Measurements from ENCODE around the gene CACFD1. TPM values are rescaled to one million over a fixed set of nuclear protein-coding genes. Genes with fewer than 3 reads are reported as not detected.

CACFD1 gene
- total RNA-seq, 1 experiment from 2014 or later = 0.37 TPM

- no peak for DNase-seq (ENCODE audit: low read depth)
Measured at GRCh38 chr9:133463864-133464615, 4.3 kb downstream of the CACFD1 start.

GRCh38 chr9:133464638-133465037, 4.9 kb downstream of the CACFD1 start:
- DNase-seq (ENCODE audit: low read depth) = no peak

- DNase-seq (ENCODE audit: low read depth) = no peak
Measured at GRCh38 chr9:133465984-133466383, 6.2 kb downstream of the CACFD1 start.

- DNase-seq (ENCODE audit: low read depth) = no peak
Measured at GRCh38 chr9:133467101-133467500, 7.3 kb downstream of the CACFD1 start.

- DNase-seq (ENCODE audit: low read depth) = no peak
Measured at GRCh38 chr9:133468374-133468773, 8.6 kb downstream of the CACFD1 start.

- no peak for DNase-seq (ENCODE audit: low read depth)
Measured at GRCh38 chr9:133468777-133469421, 9.1 kb downstream of the CACFD1 start.

- DNase-seq (ENCODE audit: low read depth) = no peak
Measured at GRCh38 chr9:133470427-133470924, 10.7 kb downstream of the CACFD1 start.

- no peak for DNase-seq (ENCODE audit: low read depth)
Measured at GRCh38 chr9:133470988-133471387, 11.2 kb downstream of the CACFD1 start.

- no peak for DNase-seq (ENCODE audit: low read depth)
Measured at GRCh38 chr9:133471551-133472276, 11.9 kb downstream of the CACFD1 start.

GRCh38 chr9:133472277-133472645, 12.5 kb downstream of the CACFD1 start:
- no peak for DNase-seq (ENCODE audit: low read depth)

GRCh38 chr9:133472753-133473378, 13.1 kb downstream of the CACFD1 start:
- no peak for DNase-seq (ENCODE audit: low read depth)

GRCh38 chr9:133473743-133474142, 14.0 kb downstream of the CACFD1 start:
- DNase-seq (ENCODE audit: low read depth) = no peak

- DNase-seq (ENCODE audit: low read depth) = no peak
Measured at GRCh38 chr9:133474215-133474614, 14.4 kb downstream of the CACFD1 start.

GRCh38 chr9:133474853-133475252, 15.1 kb downstream of the CACFD1 start:
- no peak for DNase-seq (ENCODE audit: low read depth)

GRCh38 chr9:133475292-133476012, 15.7 kb downstream of the CACFD1 start:
- DNase-seq (ENCODE audit: low read depth) = no peak

- no peak for DNase-seq (ENCODE audit: low read depth)
Measured at GRCh38 chr9:133476036-133476931, 16.5 kb downstream of the CACFD1 start.

- DNase-seq (ENCODE audit: low read depth) = no peak
Measured at GRCh38 chr9:133476941-133477340, 17.2 kb downstream of the CACFD1 start.

- no peak for DNase-seq (ENCODE audit: low read depth)
Measured at GRCh38 chr9:133477461-133477860, 17.7 kb downstream of the CACFD1 start.

- DNase-seq (ENCODE audit: low read depth) = no peak
Measured at GRCh38 chr9:133477992-133478850, 18.4 kb downstream of the CACFD1 start.
